Tibial nerve (tissue), 3 donors: ENCODE data around the gene UTS2B.

Experiments used
- CTCF ChIP-seq, 5 experiments: fragments of 200-600 bp in 3 of 5; fragments of 450-650 bp in 2 of 5; sonication (generic) in 3 of 5; IDR thresholded peaks; one replicate each; pipeline ENCODE4 v1.5.1; 2016 to 2019; ENCODE audit warnings: antibody characterized with exemption in 5 of 5, mild to moderate bottlenecking in 3 of 5, moderate library complexity in 2 of 5
- POLR2A ChIP-seq, 2 donors: fragments of 450-650 bp; IDR thresholded peaks; one replicate each; pipeline ENCODE4 v1.6.1; 2017; ENCODE audit warnings: antibody characterized with exemption in 2 of 2, mild to moderate bottlenecking in 2 of 2, moderate library complexity in 2 of 2

GRCh38 chr3:191236646-191237045 is 93.7 kb downstream of the UTS2B start:
- TF ChIP-seq CTCF (IDR thresholded peaks at IDR 0.05) = no peak
- no peak for TF ChIP-seq POLR2A (IDR thresholded peaks at IDR 0.05)
